ENCODE results near the gene GOSR2.

- TF ChIP-seq USF2 (IDR thresholded peaks at IDR 0.05; ENCODE audit: borderline replicate concordance, low read depth, low read length) (no peak), MEF2A (IDR thresholded peaks at IDR 0.05; ENCODE audit: borderline replicate concordance, low read depth) (no peak), CTCF (IDR thresholded peaks at IDR 0.05) (no peak), EZH2phosphoT487 (IDR thresholded peaks at IDR 0.05; ENCODE audit: borderline replicate concordance, low read depth) (no peak), YY1 (IDR thresholded peaks at IDR 0.05; ENCODE audit: low read depth) (no peak), POLR2AphosphoS5 (IDR thresholded peaks at IDR 0.05; ENCODE audit: low read depth, low read length) (no peak), TAF1 (IDR thresholded peaks at IDR 0.05; ENCODE audit: borderline replicate concordance, low read depth, low read length) (no peak), RFX5 (IDR thresholded peaks at IDR 0.05; ENCODE audit: low read length) (no peak), JUND (IDR thresholded peaks at IDR 0.05) (no peak), ZBTB33 (IDR thresholded peaks at IDR 0.05; ENCODE audit: borderline replicate concordance, low read depth) (no peak), MAX (IDR thresholded peaks at IDR 0.05; ENCODE audit: low read depth) (no peak), EP300 (IDR thresholded peaks at IDR 0.05; ENCODE audit: borderline replicate concordance in 1 of 2, low read depth in 1 of 2, low read length in 1 of 2) (no peak)
Measured at GRCh38 chr17:46898364-46898763, 24.6 kb upstream of the GOSR2 start.
